ENCODE measurements around the gene RTEL1.

The RTEL1 gene

GRCh38 chr20:63737945-63738686, 80.0 kb downstream of the RTEL1 start:
- DNase-seq (ENCODE audit: low read depth in 2 of 2), result no peak

DNA sequence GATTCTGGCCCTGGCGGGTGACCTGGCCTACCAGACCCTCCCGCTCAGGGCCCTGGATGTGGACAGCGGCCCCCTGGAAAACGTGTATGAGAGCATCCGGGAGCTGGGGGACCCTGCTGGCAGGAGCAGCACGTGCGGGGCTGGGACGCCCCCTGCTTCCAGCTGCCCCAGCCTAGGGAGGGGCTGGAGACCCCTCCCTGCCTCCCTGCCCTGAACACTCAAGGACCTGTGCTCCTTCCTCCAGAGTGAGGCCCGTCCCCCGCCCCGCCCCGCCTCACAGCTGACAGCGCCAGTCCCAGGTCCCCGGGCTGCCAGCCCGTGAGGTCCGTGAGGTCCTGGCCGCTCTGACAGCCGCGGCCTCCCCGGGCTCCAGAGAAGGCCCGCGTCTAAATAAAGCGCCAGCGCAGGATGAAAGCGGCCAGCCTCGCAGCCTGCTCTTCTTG, 80.6 kb downstream of the RTEL1 start:
- DNase-seq (ENCODE audit: low read depth in 2 of 2), result no peak

DNA sequence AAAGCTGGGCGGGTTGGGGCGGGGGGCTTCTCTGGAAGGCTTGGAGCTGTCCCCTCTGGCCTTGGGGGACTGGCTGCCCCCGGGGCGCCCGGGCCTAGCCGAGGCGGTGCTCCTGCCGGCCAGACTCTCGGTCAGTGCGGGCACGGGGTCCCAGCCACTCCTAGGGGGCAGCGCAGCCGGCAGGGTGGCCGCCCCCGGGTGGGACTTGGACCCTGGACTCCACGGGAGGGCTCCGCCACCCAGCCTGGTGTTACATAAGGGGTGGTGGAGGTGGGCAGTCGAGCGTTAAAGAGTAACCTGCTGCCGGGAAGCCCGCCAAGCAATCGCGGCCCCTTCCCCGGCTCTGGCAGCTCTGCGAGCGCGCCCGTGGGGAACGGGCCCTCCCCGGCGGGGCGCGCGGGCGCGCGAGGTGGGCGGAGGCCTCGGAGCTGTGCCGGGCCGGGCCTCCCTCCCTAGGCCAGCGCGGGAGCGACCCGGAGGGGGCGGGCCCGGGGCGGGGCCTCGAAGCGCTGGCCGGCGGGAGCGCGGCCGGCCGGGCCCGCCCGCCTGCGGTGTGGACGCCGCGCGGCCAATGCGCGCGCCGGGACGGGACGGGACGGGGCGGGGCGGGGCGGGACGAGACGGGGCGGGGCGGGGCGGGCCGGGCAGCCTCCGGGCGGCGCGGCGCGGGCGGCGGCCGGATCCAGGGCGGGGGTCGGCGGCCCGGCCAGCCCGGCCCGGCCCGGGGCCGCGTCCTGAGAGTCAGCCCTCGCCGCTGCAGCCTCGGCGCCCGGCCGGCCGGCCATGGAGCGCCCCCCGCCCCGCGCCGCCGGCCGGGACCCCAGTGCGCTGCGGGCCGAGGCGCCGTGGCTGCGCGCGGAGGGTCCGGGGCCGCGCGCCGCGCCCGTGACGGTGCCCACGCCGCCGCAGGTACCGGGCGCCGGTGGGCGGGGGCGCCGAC, 81.3 kb downstream of the RTEL1 start, which contains the start of gene SLC2A4RG:
TSS of gene SLC2A4RG (plus strand) at position 647 of the 940 bp plus-strand sequence. CDS start at position 784, 137 bp downstream.
- DNase-seq (ENCODE audit: low read depth in 2 of 2), result no peak

- DNase-seq (ENCODE audit: low read depth in 2 of 2), result no peak
Observed at GRCh38 chr20:63740070-63740626, 82.0 kb downstream of the RTEL1 start.

DNA sequence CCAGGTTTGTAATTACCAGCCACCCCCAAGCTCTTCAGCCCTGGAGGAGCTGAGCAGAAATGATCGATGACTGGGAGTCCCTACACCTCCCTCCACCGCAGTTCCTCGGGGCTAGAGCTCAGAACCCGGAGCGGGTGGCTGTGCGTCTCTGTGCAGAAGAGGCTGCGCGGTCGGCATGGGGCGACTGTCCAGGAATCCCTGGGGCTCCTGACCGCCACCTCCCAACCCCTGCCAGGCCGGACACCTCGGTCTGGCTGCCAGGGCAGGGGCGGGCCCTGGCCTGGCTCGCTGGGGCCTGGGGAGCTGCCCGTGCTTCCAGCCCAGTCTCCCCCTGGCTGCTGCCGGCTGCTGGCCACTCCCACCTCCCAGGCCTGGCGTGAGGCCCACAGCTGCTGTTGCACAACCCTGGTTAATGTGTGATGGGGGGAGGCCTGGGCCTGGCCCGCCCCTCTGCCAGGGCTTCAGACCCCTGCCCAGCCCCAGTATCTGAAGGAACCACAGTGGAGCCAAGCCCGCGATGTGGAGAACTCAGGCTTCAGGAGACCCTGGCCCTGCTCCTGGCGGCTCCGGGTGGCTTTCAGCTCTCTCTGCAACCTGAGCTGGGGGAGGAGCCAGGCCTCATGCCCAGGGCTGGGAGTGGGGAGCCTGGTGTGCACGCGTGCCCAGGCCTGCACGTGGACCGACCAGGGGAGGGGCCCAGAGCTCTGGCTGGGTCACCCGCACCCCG, 82.7 kb downstream of the RTEL1 start:
- DNase-seq (ENCODE audit: low read depth in 2 of 2), result no peak

GRCh38 chr20:63741354-63741675, 83.2 kb downstream of the RTEL1 start:
- no peak for DNase-seq (ENCODE audit: low read depth in 2 of 2)

DNA sequence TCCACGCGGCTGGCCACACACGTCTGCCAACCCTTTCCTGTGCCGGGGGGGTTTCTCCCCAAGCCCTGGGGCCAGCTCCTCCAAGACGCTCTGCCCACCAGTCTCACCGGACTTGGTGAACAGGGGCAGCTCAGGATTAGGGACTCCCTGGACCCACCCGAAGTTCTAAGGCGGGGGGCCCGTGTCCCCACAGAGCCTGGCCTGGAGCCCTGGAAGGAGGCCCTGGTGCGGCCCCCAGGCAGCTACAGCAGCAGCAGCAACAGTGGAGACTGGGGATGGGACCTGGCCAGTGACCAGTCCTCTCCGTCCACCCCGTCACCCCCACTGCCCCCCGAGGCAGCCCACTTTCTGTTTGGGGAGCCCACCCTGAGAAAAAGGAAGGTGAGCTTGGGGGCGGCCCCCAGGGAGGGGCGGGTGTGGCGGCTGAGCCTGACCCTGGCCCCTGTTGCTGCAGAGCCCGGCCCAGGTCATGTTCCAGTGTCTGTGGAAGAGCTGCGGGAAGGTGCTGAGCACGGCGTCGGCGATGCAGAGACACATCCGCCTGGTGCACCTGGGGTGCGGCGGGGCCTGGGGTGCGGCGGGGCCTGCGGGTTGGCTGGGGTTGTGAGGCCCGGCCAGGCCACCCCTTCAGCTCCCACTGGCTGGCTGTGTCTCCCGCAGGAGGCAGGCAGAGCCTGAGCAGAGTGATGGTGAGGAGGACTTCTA, 83.7 kb downstream of the RTEL1 start:
- no peak for DNase-seq (ENCODE audit: low read depth in 2 of 2)

DNA sequence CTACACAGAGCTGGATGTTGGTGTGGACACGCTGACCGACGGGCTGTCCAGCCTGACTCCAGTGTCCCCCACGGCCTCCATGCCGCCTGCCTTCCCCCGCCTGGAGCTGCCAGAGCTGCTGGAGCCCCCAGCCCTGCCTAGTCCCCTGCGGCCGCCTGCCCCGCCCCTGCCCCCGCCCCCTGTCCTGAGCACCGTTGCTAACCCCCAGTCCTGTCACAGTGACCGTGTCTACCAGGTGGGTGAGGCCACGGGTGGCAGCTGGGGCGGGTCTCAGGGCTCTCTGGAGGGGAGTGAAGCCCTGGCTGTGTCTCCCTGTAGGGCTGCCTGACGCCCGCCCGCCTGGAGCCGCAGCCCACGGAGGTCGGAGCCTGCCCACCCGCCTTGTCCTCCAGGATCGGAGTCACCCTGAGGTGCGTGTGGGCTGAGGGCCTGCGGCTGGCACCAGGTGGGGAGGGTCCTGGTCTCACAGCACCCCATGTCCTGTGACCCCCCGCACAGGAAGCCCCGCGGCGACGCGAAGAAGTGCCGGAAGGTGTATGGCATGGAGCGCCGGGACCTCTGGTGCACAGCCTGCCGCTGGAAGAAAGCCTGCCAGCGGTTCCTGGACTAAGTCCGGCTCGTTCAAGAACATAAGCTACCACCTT, 84.4 kb downstream of the RTEL1 start:
- DNase-seq (ENCODE audit: low read depth in 2 of 2), result no peak

DNA sequence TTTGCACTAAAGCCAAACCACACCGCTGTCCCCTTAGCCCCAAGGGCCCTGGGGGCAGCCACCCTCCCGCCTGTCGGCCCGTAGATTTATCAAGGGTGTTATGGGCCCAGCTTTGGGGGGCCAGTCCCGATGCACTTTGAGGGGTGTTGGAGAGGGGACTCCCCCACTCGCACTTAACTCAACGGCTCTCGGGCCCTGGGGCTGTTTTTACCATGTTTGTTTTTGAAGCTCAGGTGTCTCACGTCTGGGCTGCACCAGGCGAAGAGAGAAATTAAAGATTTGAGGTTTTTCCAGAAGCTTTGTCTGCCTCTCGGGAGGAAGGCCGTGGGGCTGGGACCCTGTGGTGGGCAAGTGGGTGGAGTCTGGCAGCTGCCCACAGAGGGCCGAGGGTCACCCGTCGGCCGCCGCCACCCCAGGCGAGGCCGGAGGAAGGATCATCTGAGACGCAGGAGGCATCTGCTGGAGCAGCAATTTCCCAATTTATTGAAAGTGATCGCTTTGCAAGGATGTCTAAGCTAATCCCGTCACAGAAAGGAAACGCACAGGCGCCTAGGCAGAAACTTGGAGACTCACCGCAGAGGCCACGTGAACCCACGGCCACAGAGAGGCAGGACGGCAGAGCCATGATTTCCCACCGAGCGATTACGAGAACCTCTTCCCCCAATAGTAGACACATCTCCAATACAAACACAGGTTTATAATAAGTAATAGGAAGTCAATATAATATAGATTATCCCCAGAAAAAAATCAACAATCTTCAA, 85.3 kb downstream of the RTEL1 start:
- DNase-seq (ENCODE audit: low read depth in 2 of 2), result no peak

DNA sequence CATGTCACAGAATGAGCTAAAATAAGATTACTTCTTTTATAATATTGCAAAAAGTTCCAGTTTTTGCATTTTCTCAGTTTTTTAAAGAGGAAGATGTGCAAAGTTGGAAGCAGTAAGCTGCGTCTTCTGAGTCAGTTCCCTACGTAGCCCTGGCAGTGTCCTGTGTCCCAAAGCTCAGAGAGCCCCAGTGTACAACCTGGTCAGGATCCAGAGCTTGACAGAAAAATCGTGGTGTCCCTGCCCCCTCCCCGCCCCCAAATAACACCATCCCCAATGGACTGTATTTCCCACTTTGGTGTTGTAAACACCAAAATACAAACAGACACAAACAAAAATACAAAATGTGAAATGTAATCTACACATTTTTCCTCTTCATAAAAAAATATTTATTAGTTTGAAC, 86.0 kb downstream of the RTEL1 start:
- DNase-seq (ENCODE audit: low read depth in 2 of 2), result no peak

GRCh38 chr20:63744574-63745423, 86.7 kb downstream of the RTEL1 start:
- no peak for DNase-seq (ENCODE audit: low read depth in 2 of 2)

GRCh38 chr20:63745424-63745805, 87.3 kb downstream of the RTEL1 start:
- DNase-seq (ENCODE audit: low read depth in 2 of 2), result no peak

Measured in activated CD8-positive, alpha-beta memory T cell treated with anti-CD3 and anti-CD28 coated beads for 4 hours (primary cell).